Activated T-helper 2 cell treated with anti-CD3 and anti-CD28 coated beads, Interferon-gamma antibody, Interleukin-2, Interleukin-4, amounts not matched to agents 10 μg/mL and 5 μg/mL and 100 μg/mL, durations not matched to agents 14 hours and 24 hours and 36 hours (primary cell): ENCODE data around the gene CHAD. TPM values are rescaled to one million over a fixed set of nuclear protein-coding genes. Genes with fewer than 3 reads are reported as not detected.

ENCODE experiments used
- DNase-seq: peaks from one replicate; pipeline ENCODE4 v3.0.0; 2021; ENCODE audit warnings: low spot score
- H3K27ac Mint-ChIP-seq: one replicate; pipeline ENCODE4 v1.8.0; 2021; ENCODE audit warnings: mixed read lengths
- H3K27me3 Mint-ChIP-seq: one replicate; pipeline ENCODE4 v1.8.0; 2021; ENCODE audit warnings: low read depth, mixed read lengths
- H3K36me3 Mint-ChIP-seq: one replicate; pipeline ENCODE4 v1.8.0; 2021; ENCODE audit warnings: low read depth, mixed read lengths
- H3K4me1 Mint-ChIP-seq: one replicate; pipeline ENCODE4 v1.8.0; 2021; ENCODE audit warnings: low read depth, mixed read lengths
- H3K4me3 Mint-ChIP-seq: one replicate; pipeline ENCODE4 v1.8.0; 2021; ENCODE audit warnings: low read depth, mild to moderate bottlenecking, moderate library complexity, mixed read lengths
- H3K9me3 Mint-ChIP-seq: one replicate; pipeline ENCODE4 v1.8.0; 2021; ENCODE audit warnings: mixed read lengths
- intact Hi-C: fragments of 100-400 bp; cut with micrococcal nuclease; formaldehyde crosslinking; loops from one replicate; pipeline ENCODE4 v1.15.1; 2023
- total RNA-seq: library from RNA; stranded (reverse); gene quantifications from 2 replicates; pipeline ENCODE4 v1.2.3, GENCODE V29; 2022

The CHAD gene
- total RNA-seq, 1 donor from 2014 or later: not detected

GRCh38 chr17:50458270-50458669 is 10.4 kb downstream of the CHAD start:
- Mint-ChIP-seq H3K36me3 (no peaks in the 10 kb centered on the region), H3K27ac (no peak overlapping the region), H3K9me3 (no peaks in the 10 kb centered on the region), H3K4me3 (no peak overlapping the region), H3K4me1 (no peaks in the 10 kb centered on the region), H3K27me3 (no peaks in the 10 kb centered on the region)
- intact Hi-C loops: no loop called here
- DNase-seq: no peak

- DNase-seq: no peak
- Mint-ChIP-seq H3K4me1 (no peaks in the 10 kb centered on the region), H3K27me3 (no peaks in the 10 kb centered on the region), H3K4me3 (no peak overlapping the region), H3K9me3 (no peaks in the 10 kb centered on the region), H3K36me3 (no peaks in the 10 kb centered on the region), H3K27ac (no peak overlapping the region)
- intact Hi-C loops: no loop called here
Observed at GRCh38 chr17:50457621-50458020, 11.1 kb downstream of the CHAD start.

GRCh38 chr17:50453901-50454300 is 14.8 kb downstream of the CHAD start:
- no peaks in the 10 kb centered on the region for H3K9me3 Mint-ChIP-seq
- H3K4me3 Mint-ChIP-seq: no peak overlapping the region
- no peaks in the 10 kb centered on the region for H3K27me3 Mint-ChIP-seq
- no peak for DNase-seq
- no peak overlapping the region for H3K27ac Mint-ChIP-seq
- intact Hi-C loops: no loop called here
- H3K4me1 Mint-ChIP-seq: peaks cover 2% of the 10 kb centered on the region
- H3K36me3 Mint-ChIP-seq: no peaks in the 10 kb centered on the region

GRCh38 chr17:50452630-50453300 is 15.9 kb downstream of the CHAD start:
- Mint-ChIP-seq H3K27ac (no peak overlapping the region), H3K4me1 (peaks cover 2% of the 10 kb centered on the region), H3K4me3 (no peak overlapping the region), H3K9me3 (no peaks in the 10 kb centered on the region), H3K36me3 (no peaks in the 10 kb centered on the region), H3K27me3 (no peaks in the 10 kb centered on the region)
- intact Hi-C loops: no loop called here
- no peak for DNase-seq

GRCh38 chr17:50451943-50452629 is 16.6 kb downstream of the CHAD start:
- Mint-ChIP-seq H3K4me1 (peaks cover 2% of the 10 kb centered on the region), H3K36me3 (no peaks in the 10 kb centered on the region), H3K27ac (no peak overlapping the region), H3K27me3 (no peaks in the 10 kb centered on the region), H3K4me3 (no peak overlapping the region), H3K9me3 (no peaks in the 10 kb centered on the region)
- intact Hi-C loops: no loop called here
- DNase-seq: no peak

- intact Hi-C loops: no loop called here
- no peaks in the 10 kb centered on the region for H3K9me3 Mint-ChIP-seq
- no peaks in the 10 kb centered on the region for H3K36me3 Mint-ChIP-seq
- H3K4me3 Mint-ChIP-seq: no peak overlapping the region
- no peak for DNase-seq
- H3K4me1 Mint-ChIP-seq: peaks cover 2% of the 10 kb centered on the region
- no peak overlapping the region for H3K27ac Mint-ChIP-seq
- no peaks in the 10 kb centered on the region for H3K27me3 Mint-ChIP-seq
Observed at GRCh38 chr17:50448643-50449042, 20.0 kb downstream of the CHAD start.

GRCh38 chr17:50447870-50448595 is 20.6 kb downstream of the CHAD start:
- Mint-ChIP-seq H3K36me3 (no peaks in the 10 kb centered on the region), H3K27me3 (no peaks in the 10 kb centered on the region), H3K4me1 (peaks cover 2% of the 10 kb centered on the region), H3K9me3 (no peaks in the 10 kb centered on the region), H3K4me3 (no peak overlapping the region), H3K27ac (no peak overlapping the region)
- no peak for DNase-seq
- intact Hi-C loops: no loop called here

GRCh38 chr17:50445730-50446325 is 22.9 kb downstream of the CHAD start:
- no peaks in the 10 kb centered on the region for H3K9me3 Mint-ChIP-seq
- intact Hi-C loops: no loop called here

GRCh38 chr17:50444841-50445715 is 23.6 kb downstream of the CHAD start:
- Mint-ChIP-seq H3K27ac (no peak overlapping the region), H3K4me3 (no peak overlapping the region), H3K36me3 (no peaks in the 10 kb centered on the region), H3K27me3 (no peaks in the 10 kb centered on the region), H3K9me3 (no peaks in the 10 kb centered on the region), H3K4me1 (no peaks in the 10 kb centered on the region)
- intact Hi-C loops: no loop called here
- DNase-seq: no peak

More at GRCh38 chr17:50445730-50446325, 22.9 kb downstream of the CHAD start:
- no peak overlapping the region for H3K27ac Mint-ChIP-seq
- H3K36me3 Mint-ChIP-seq: no peaks in the 10 kb centered on the region
- no peaks in the 10 kb centered on the region for H3K27me3 Mint-ChIP-seq
- DNase-seq: no peak
- no peaks in the 10 kb centered on the region for H3K4me1 Mint-ChIP-seq
- H3K4me3 Mint-ChIP-seq: no peak overlapping the region

GRCh38 chr17:50443505-50443974 is 25.1 kb downstream of the CHAD start:
- H3K4me1 Mint-ChIP-seq: no peaks in the 10 kb centered on the region
- no peak for DNase-seq
- H3K27ac Mint-ChIP-seq: no peak overlapping the region
- no peaks in the 10 kb centered on the region for H3K36me3 Mint-ChIP-seq
- H3K4me3 Mint-ChIP-seq: no peak overlapping the region
- H3K9me3 Mint-ChIP-seq: no peaks in the 10 kb centered on the region
- intact Hi-C loops: no loop called here
- H3K27me3 Mint-ChIP-seq: no peaks in the 10 kb centered on the region

GRCh38 chr17:50440838-50441829 is 27.5 kb downstream of the CHAD start:
- Mint-ChIP-seq H3K9me3 (no peaks in the 10 kb centered on the region), H3K36me3 (no peaks in the 10 kb centered on the region), H3K27ac (no peak overlapping the region), H3K4me1 (no peaks in the 10 kb centered on the region), H3K27me3 (no peaks in the 10 kb centered on the region), H3K4me3 (no peak overlapping the region)
- no peak for DNase-seq
- intact Hi-C loops: no loop called here
